A549 (cell line): ENCODE data around the gene THOC3. TPM values are rescaled to one million over a fixed set of nuclear protein-coding genes. Genes with fewer than 3 reads are reported as not detected.
"Not testable (repeated sequence)": the region's sequence is repeated elsewhere in the genome, so short reads cannot be mapped to it uniquely, and the experiment has no call there.

Experiments
- ATAC-seq, 2 experiments: fragments of 200-7000 bp in 1 of 2; fragments of >200 bp in 1 of 2; cut with Nextera tagmentation in 1 of 2; cut with Tn5 transposase in 1 of 2; 3 replicates each; pipeline versions ENCODE4 v1.8.0 to v1.9.1; 2018 to 2020; ENCODE audit warnings: mild to moderate bottlenecking in 1 of 2, moderate library complexity in 1 of 2
- CTCF ChIA-PET: fragments of 300-600 bp; sonication (Branson Sonifier 250); formaldehyde crosslinking; extraction: SDS; loops from one replicate; lab custom pipeline; 2021; ENCODE audit warnings: antibody characterized with exemption, inconsistent platforms; lab: Yijun Ruan, JAX
- POLR2A ChIA-PET: fragments of 350-600 bp; formaldehyde crosslinking; extraction: SDS; loops from one replicate; lab custom pipeline; 2021; ENCODE audit warnings: antibody characterized with exemption, inconsistent platforms; lab: Yijun Ruan, JAX
- DNase-seq, 2 experiments: peaks; one replicate each; pipeline versions ENCODE4 v3.0.0 to v3.0.0-alpha.2; 2011 to 2016; ENCODE audit warnings: low read depth in 1 of 2, low spot score in 1 of 2
- FAIRE-seq: peaks from 2 replicates; lab custom pipeline; 2011; peaks lifted over from hg19 to GRCh38; lab: Jason Lieb, UNC
- H3K27ac ChIP-seq, 2 experiments: fragments of >200 bp; sonication (Bioruptor Twin); formaldehyde crosslinking; 3 replicates each; pipeline ENCODE4 v1.5.1; 2016 to 2017
- H3K4me1 ChIP-seq: fragments of >200 bp; sonication (Bioruptor Twin); formaldehyde crosslinking; 3 replicates; pipeline ENCODE4 v1.6.1; 2016
- H3K4me2 ChIP-seq: fragments of >200 bp; sonication (Bioruptor Twin); formaldehyde crosslinking; 3 replicates; pipeline ENCODE4 v1.6.1; 2016
- H3K4me3 ChIP-seq: fragments of >200 bp; sonication (Bioruptor Twin); formaldehyde crosslinking; 3 replicates; pipeline ENCODE4 v1.5.1; 2016
- H3K9me3 ChIP-seq: fragments of >200 bp; sonication (Bioruptor Twin); formaldehyde crosslinking; 3 replicates; pipeline ENCODE4 v1.6.1; 2016
- WGBS: methylation state at CpG from one replicate; pipeline ENCODE4 v1.1.6; 2017; ENCODE audit errors: missing lambda C conversion rate; 5-methylcytosine and 5-hydroxymethylcytosine counted together
- polyA plus RNA-seq, 4 experiments: library from polyadenylated mRNA; depleted of rRNA in 3 of 4; stranded (reverse); fragments of >200 nt; fragmentation: RNase III in 1 of 4; extraction: RNeasy Plus Mini Kit Qiagen cat#74134 plus additional on column Dnase treatment in 1 of 4; gene quantifications; 2 replicates in 3 of 4; 3 replicates in 1 of 4; pipeline ENCODE4 v1.2.3, GENCODE V29; 2011 to 2017

THOC3 gene
- polyA plus RNA-seq, 2 of the 4 experiments (the other 2 are of a cell fraction), result 59.1 to 76.8 TPM

DNA sequence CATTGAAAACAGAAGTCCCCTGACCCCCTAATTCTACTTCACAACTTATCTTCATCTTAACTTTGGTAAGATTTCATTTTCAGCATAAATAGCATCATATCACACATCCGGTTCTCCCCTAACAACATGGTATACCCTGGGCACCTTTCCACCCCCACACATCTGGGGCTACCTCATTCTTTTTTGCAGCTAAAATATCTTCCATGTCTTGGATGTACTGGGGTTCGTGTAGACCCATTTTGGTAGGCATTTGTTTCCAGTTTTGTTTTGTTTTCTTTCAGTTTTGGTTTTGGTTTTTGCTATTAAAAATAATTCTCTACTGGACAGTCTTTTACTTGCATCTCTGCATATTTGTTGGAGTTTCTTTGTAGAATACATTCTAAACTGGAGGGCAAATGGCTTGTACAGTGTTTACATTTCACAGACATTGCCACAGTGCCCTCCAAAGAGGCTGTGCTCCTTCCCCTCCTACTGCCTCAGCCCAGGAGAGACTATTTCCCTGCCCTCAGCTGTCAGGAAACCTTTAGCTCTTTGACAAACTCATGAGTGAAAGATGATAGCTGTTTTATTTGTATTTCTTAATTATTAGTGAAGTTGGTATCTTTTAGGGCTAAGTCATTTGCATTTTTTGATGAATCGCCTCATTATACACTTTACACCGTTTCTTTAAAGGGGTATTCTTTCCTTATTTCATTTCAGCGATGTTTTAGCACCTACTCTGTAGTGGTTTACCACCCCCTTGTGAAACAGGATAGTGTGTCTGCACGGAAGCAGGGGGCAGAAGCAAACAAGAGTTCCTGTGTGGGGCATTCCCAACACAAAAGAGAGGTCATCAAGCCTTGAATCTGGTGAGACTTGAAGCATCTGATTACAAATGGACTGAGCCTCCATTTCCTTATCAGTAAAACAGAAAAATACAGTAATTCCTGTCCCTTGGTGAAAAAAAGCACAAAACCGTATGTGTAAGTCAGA lies 52.8 kb downstream of the THOC3 start:
- peak in 1 of 2 experiments; percentile 34; a peak in 1 of 6 replicates for ATAC-seq
- H3K4me3 ChIP-seq, CTCF ChIA-PET, FAIRE-seq, H3K9me3 ChIP-seq, H3K4me2 ChIP-seq, H3K4me1 ChIP-seq, H3K27ac ChIP-seq, POLR2A ChIA-PET, DNase-seq: not testable (repeated sequence)
- 61% methylated on average over 6 of the region's 7 CpGs for WGBS

DNA sequence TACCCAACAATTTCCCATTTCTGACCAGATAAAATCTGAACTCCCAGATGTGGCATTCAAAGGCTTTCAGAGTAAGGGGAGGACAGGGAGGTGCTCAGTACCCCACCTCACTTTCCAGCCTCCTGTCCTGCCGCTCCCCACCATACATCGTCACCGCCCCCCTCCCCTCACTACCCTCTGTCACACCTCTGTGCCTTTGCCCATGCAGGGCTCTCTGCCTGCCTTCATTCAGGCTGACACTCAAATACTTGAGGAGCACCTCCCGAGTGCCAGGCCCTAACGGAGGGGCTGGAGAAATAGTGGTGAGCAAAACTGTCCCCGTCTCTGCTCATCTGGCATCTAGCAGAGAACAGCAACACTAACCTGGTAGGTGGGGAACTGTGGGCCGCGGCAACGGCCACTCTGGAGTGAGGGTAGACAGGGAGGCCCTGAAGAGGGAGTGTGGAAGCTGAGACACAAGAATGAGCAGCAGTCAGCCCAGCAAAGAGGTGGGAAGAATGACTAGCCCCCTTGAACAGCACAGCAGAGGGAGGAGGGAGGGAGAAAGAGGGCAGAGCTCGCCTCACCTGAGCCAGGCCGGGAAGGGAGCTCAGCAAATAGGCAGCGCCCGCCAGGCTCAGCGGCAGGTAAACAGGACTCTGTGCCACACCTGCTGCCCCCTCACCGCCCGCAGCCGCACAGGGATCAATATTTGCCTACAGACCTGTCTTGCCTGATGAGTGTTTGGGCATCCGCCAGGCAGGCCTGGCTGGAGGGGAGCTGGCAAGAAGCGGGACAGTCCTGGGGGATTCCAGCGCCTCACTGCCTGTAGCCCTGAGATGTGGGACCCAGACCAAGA lies 54.1 kb downstream of the THOC3 start:
- H3K9me3 ChIP-seq, FAIRE-seq, DNase-seq, POLR2A ChIA-PET, H3K4me2 ChIP-seq, H3K4me1 ChIP-seq, H3K27ac ChIP-seq, H3K4me3 ChIP-seq, CTCF ChIA-PET: not testable (repeated sequence)
- ATAC-seq, result peak in 1 of 2 experiments; percentile 20; a peak in 2 of 6 replicates
- WGBS, result 77% methylated on average over 8 of the region's 20 CpGs

DNA sequence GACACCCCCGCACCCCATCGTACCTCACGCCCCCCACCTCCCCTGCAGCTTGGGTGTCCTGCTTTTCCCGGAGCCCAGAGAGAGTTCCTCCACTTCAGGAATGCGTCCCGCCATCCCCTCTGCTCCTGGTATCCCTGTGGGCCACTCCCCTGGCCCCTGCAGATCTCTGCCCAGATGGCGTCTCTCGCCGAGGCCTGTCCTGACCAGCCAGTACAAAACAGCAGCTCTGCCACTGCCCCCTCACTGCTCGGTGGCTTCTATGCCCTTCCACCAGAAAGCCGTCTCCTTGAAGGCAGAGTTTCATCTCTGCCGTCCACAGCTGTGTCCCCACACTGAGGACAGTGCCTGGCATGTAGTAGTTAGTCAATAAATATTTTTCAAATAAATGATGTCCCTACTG lies 58.0 kb downstream of the THOC3 start:
- CTCF ChIA-PET, H3K27ac ChIP-seq, H3K4me3 ChIP-seq, POLR2A ChIA-PET, ATAC-seq, H3K4me1 ChIP-seq, DNase-seq, FAIRE-seq, H3K4me2 ChIP-seq, H3K9me3 ChIP-seq: not testable (repeated sequence)
- WGBS, result 91% methylated on average over 8 of the region's 12 CpGs

Other genes with a start within 250 kb of the THOC3 start
- gene CPLX2, start 96.7 kb downstream of the THOC3 start, polyA plus RNA-seq (2011; rRNA removed), result 365 and 415 TPM in 2 replicates
- 360 to 395 TPM (median 360 TPM) in 3 replicates for gene CPLX2, start 96.7 kb downstream of the THOC3 start, polyA plus RNA-seq (2017; fragmentation: RNase III; extraction: RNeasy Plus Mini Kit Qiagen cat#74134 plus additional on column Dnase treatment)